IPS-15b (cell line): Measurements from ENCODE around the gene KL.

Experiments
- H3K27me3 ChIP-seq: one replicate; pipeline ENCODE4 v1.6.1; 2013; ENCODE audit warnings: low read length; ENCODE audit not compliant: control insufficient read depth, insufficient read depth
- H3K36me3 ChIP-seq: one replicate; pipeline ENCODE4 v1.6.1; 2013; ENCODE audit warnings: low read length; ENCODE audit not compliant: control insufficient read depth, insufficient read depth
- H3K4me1 ChIP-seq: one replicate; pipeline ENCODE4 v1.6.1; 2013; ENCODE audit warnings: mild to moderate bottlenecking, low read length; ENCODE audit not compliant: control insufficient read depth, insufficient read depth
- H3K4me3 ChIP-seq: one replicate; pipeline ENCODE4 v1.5.1; 2013; ENCODE audit warnings: low read depth, low read length
- H3K9ac ChIP-seq: one replicate; pipeline ENCODE4 v1.6.1; 2013; ENCODE audit warnings: low read depth, mild to moderate bottlenecking, low read length
- H3K9me3 ChIP-seq: one replicate; pipeline ENCODE4 v1.6.1; 2013; ENCODE audit warnings: mild to moderate bottlenecking, low read length; ENCODE audit not compliant: control insufficient read depth, insufficient read depth

Gene KL

DNA sequence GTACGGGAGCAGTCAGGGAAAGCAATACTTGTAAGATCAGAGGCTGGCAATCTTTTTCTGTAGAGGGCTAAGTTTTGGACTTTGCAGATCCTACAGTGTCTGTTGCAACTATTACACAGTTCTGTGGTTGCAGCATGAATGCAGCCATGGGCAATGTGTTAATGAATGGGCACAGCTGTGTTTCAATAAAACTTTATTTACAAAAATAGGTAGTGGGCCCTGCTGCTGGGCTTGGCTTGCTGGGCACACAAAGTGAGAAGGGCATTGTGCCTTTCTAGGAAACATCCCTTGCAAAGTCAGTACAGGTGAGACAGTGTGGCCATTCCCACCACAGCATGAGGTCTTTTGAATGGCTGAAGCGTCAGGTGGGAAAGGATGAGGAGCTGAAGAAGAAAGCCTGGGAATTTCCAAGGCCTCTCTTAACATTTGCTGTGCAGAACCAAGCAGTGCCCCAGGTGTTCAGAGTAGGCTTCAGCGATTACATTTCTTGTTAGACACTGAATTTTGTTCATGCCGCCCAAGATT is 9.1 kb downstream of the KL start:
- no peak overlapping the region for H3K4me3 ChIP-seq
- no peaks in the 10 kb centered on the region for H3K36me3 ChIP-seq
- no peaks in the 10 kb centered on the region for H3K9me3 ChIP-seq
- H3K27me3 ChIP-seq: no peaks in the 10 kb centered on the region
- no peak overlapping the region for H3K9ac ChIP-seq
- no peaks in the 10 kb centered on the region for H3K4me1 ChIP-seq

DNA sequence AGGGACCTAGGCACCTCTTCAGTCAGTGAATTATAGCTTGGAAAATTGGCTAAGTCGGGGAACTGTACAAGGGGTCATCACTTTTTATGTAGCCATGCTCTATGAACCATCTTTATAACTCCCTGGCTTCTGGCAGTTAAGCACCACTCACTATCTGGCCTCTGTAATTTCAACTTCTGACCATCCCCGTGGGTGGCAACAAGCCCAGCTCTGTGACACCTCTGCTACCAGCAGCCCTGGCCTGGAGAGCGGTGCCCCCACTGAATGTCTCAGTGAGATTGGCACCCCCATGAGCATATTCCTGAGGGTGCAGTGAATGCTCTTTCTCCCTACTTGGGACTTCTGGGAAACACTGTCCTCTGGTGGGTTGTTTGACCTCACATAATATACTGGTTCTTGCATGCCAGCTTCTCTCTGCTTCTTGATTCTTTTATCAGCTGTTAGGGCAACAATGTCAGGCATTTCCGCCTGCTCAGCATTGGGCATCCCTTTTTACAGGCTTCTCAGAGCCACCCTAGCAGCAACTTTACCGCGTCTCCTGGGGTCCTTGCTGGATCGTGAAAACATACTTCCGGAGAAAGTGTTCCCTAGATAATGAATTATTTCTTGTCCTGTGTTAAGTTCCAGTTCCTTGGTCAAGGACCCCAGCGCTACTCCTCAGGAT is 10.4 kb downstream of the KL start:
- H3K36me3 ChIP-seq: no peaks in the 10 kb centered on the region
- no peak overlapping the region for H3K9ac ChIP-seq
- H3K4me3 ChIP-seq: no peak overlapping the region
- no peaks in the 10 kb centered on the region for H3K27me3 ChIP-seq
- no peaks in the 10 kb centered on the region for H3K9me3 ChIP-seq
- no peaks in the 10 kb centered on the region for H3K4me1 ChIP-seq

- H3K36me3 ChIP-seq: no peaks in the 10 kb centered on the region
- H3K27me3 ChIP-seq: no peaks in the 10 kb centered on the region
- no peak overlapping the region for H3K4me3 ChIP-seq
- no peaks in the 10 kb centered on the region for H3K9me3 ChIP-seq
- H3K4me1 ChIP-seq: no peaks in the 10 kb centered on the region
- H3K9ac ChIP-seq: no peak overlapping the region
These were observed 12.4 kb downstream of the KL start for GRCh38 chr13:33028620-33029019.

DNA sequence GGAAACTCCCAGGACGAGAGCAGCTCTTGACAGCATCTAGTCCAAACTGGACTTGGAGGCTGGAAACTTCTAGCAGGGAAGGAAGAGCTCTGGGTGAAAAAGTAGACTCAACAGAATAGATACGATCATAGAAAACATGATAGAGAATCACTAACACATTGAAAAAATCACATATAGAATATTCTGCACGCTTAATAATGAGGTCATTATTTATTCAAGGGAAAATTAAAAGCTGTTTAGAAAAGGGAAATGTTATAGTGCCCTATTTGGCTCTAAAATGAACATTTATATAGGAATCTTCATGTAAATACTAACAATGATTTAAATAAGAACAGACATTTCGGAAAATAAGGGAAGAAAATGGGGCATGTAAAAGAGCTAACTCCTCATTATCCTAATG is 15.1 kb downstream of the KL start:
- Histone ChIP-seq H3K9ac (no peak overlapping the region), H3K36me3 (no peaks in the 10 kb centered on the region), H3K9me3 (no peaks in the 10 kb centered on the region), H3K27me3 (no peaks in the 10 kb centered on the region), H3K4me3 (no peak overlapping the region), H3K4me1 (no peaks in the 10 kb centered on the region)

- Histone ChIP-seq H3K9me3 (no peaks in the 10 kb centered on the region), H3K4me3 (no peak overlapping the region), H3K4me1 (no peaks in the 10 kb centered on the region), H3K36me3 (no peaks in the 10 kb centered on the region), H3K27me3 (no peaks in the 10 kb centered on the region), H3K9ac (no peak overlapping the region)
These were observed 15.9 kb downstream of the KL start for GRCh38 chr13:33032037-33032625.

GRCh38 chr13:33033051-33033812 is 17.0 kb downstream of the KL start:
- Histone ChIP-seq H3K9ac (no peak overlapping the region), H3K4me3 (no peak overlapping the region), H3K27me3 (no peaks in the 10 kb centered on the region), H3K4me1 (no peaks in the 10 kb centered on the region), H3K36me3 (no peaks in the 10 kb centered on the region), H3K9me3 (no peaks in the 10 kb centered on the region)

- Histone ChIP-seq H3K9ac (no peak overlapping the region), H3K9me3 (no peaks in the 10 kb centered on the region), H3K27me3 (no peaks in the 10 kb centered on the region), H3K4me1 (no peaks in the 10 kb centered on the region), H3K4me3 (no peak overlapping the region), H3K36me3 (no peaks in the 10 kb centered on the region)
These were observed 17.8 kb downstream of the KL start for GRCh38 chr13:33033986-33034385.

DNA sequence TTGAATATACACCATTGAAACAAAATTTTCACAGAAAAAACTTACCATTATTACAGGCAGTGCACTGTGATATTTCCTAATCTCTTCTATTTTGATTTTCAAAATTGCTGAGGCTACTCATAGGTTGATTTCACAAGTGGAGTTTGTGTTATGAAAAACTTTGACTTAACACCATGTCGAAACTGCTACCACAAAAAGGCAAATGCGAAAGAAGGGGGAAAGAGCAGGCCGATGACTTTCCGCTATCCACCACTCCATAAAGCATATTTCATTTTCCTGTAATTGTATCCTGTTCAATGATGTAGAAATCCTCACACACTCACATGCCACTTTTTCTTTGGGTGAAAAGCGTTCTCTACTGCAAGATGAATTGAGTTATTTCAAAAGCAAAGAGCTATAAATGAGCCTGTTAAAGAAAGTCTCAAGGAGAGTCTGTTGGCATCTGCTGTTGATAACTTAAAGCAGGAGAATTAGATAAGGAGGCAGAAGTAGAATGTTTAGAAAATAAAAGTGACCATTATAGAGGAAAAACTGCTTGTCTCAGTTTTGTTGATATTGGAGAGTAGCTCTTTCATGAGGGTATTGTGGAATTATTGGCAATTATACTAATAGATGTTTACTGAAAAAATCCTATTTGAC is 18.8 kb downstream of the KL start:
- H3K9ac ChIP-seq: no peak overlapping the region
- no peaks in the 10 kb centered on the region for H3K27me3 ChIP-seq
- H3K4me3 ChIP-seq: no peak overlapping the region
- H3K36me3 ChIP-seq: no peaks in the 10 kb centered on the region
- no peaks in the 10 kb centered on the region for H3K9me3 ChIP-seq
- peaks cover 2% of the 10 kb centered on the region for H3K4me1 ChIP-seq

DNA sequence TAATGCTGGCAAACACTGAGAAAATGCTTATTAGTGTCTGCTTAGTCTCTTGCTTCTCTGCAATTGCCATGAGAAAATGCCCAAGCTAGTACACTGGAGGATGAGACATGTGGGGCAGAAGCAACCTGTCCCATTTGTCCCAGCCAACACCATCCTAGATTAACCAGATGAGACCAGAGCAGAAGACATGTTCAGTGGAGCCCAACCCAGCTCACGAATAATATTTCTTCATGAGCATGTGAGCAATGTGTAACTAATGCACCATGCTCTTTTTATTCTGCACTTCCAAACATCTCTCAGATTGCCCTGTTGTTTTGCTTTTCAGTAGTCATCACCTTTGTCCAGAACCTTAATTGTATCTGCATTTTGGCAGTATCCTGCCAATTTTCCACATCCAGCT is 21.4 kb downstream of the KL start:
- no peaks in the 10 kb centered on the region for H3K36me3 ChIP-seq
- H3K9ac ChIP-seq: no peak overlapping the region
- peaks cover 2% of the 10 kb centered on the region for H3K4me1 ChIP-seq
- no peaks in the 10 kb centered on the region for H3K9me3 ChIP-seq
- no peak overlapping the region for H3K4me3 ChIP-seq
- no peaks in the 10 kb centered on the region for H3K27me3 ChIP-seq

- no peaks in the 10 kb centered on the region for H3K9me3 ChIP-seq
- H3K4me1 ChIP-seq: peaks cover 2% of the 10 kb centered on the region
- H3K27me3 ChIP-seq: no peaks in the 10 kb centered on the region
- H3K9ac ChIP-seq: no peak overlapping the region
- H3K4me3 ChIP-seq: no peak overlapping the region
- no peaks in the 10 kb centered on the region for H3K36me3 ChIP-seq
These were observed 23.9 kb downstream of the KL start for GRCh38 chr13:33040090-33040489.

GRCh38 chr13:33045851-33046592 is 29.8 kb downstream of the KL start:
- Histone ChIP-seq H3K36me3 (no peaks in the 10 kb centered on the region), H3K4me3 (no peak overlapping the region), H3K9ac (no peak overlapping the region), H3K9me3 (no peaks in the 10 kb centered on the region), H3K4me1 (no peaks in the 10 kb centered on the region), H3K27me3 (no peaks in the 10 kb centered on the region)
